GM19452 (cell line): ENCODE results near the gene C2CD4B.

Experiments
- ATAC-seq: cut with Tn5 transposase; IDR thresholded peaks from one replicate; pipeline ENCODE4 v1.9.1; 2021; ENCODE audit not compliant: unreplicated experiment

Gene C2CD4B, protein sequence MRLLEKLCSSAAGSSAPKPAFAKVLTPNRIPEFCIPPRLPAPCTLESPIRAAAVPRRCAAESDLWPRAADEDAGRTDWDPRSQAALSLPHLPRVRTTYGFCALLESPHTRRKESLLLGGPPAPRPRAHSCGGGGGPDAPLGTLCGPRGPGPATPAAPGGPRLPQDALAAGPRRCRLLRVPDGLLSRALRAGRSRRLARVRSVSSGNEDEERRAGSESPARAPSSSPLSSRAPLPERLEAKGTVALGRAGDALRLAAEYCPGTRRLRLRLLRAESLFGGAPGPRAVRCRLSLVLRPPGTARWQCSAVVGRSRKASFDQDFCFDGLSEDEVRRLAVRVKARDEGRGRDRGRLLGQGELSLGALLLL

DNA sequence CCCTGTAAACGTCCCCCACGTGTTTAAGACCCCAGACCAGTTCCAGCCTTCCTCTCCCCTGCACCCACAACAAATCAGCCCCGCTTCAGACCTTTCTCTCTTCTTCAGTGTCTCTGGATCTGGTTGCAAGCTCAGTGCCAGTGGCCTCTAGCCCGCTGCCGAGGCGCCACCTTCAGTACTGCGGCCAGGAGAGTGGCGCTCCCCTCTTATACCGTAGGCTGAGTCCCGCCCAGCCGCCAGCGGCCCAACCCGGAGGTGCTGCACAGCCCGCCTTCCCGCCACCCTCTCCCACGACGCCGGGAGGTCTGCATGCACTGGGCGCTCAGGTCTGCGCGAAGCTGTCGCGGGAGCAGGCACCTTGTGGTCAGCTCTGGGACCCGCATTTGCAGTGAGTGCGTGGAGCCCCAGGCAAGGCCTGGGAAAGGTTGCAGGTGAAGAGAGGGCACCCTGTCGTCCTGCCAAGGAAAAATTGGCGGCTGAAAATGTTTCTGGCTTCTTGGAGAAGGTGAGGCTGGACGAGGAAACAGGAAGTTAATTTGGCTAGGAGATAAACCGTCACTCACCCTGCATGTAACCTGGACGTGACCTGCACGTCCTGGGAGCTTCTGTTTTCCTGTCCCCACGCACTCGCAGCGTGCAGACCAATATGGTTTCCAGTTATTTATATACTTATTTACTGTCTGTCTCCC is at the start of gene C2CD4B:
Gene C2CD4B (minus strand): TSS at position 182 of the 689 bp plus-strand sequence. CDS start 301 bp downstream, outside the sequence.
- no peak for ATAC-seq

DNA sequence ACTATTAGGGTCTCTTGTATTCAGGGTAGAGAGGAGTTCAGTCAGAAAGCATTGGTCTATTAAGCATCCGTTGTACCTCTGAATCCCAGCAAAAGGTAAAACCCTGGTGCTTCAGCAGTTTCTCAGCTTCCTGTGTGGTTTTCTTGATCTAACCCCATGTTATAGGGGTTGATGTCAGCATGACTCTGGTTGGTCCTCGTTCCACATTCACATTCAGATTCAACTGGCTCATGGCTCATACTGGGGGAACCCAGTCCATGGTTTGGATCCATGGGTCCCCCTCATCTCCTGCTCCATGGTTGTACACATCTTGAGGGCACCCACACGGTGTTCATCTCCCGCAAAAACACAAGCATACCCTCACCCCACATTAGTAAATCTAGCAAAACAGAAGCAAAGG is 47.7 kb upstream of the C2CD4B start:
- no peak for ATAC-seq

DNA sequence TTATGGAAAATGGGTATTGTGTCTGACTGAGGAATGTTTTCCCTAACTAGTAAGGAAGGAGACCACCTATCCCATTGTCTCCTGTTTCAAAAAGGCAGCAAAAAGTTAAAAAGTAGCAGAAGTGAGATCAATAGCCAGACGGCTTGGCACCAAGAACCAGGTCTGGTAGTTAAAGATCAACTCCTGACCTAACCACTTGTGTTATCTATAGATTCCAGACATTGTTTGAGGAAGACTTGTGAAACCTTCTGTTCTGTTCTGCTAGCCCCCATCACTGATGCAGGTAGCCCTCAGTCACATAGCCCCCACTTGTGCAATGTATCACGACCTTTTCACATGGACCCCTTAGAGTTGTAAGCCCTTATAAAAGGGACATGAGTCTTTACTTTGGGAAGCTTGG is 46.3 kb upstream of the C2CD4B start:
- no peak for ATAC-seq

DNA sequence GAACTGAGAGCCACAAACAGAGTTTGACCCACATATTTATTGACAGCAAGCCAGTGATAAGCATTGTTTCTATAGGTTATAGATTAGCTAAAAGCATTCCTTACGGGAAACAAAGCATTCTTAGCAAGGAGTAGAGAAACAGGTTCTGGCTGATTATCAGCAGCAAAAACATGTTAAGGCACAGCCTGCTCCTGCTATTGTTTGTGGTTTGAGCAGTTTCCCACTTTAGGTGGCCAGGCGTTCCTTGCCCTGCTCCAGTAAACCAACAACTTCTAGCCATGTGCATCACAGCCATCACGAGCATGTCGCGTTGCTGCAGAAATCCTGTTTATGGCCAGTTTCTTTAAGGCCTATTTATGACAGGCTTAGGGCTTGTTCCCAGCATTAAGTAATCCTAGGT is 44.7 kb upstream of the C2CD4B start:
- ATAC-seq: no peak

DNA sequence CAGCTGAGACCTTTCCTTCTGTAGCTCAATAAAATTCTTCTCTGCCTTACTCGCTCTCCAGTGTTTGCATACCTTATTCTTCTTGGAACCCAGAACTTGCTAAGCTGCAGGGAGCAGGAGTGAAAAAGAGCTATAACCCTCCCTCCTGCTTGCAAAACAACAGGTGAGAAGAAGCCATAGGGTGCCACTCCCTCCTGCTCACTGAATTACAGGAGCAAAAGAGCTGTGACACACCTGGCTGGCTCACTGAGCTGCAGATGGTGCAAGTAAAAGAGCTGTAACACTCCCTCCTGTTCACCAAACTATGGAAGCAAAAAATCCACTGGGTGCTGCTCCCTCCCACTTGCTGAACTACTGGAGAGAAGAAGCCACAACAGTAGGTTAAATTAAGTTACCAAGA is 44.2 kb upstream of the C2CD4B start:
- ATAC-seq: no peak

DNA sequence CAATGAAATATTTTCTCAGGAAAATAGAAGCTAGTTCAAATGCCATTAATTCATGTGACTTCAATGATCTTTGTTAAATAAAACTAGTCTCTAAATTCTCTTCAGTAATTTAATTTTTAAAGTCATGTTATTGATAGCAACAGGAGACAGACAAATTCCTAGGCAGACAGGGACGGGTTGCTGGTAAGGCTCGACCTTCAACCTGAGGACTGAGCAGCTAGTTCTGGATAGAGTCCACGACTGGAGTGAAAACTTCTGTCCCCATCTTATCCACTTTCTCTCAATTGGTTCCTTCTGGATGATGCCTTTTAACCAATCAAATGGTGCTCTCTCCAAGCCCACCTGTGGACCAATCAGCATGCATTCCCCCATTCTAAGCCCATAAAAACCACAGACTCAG is 43.8 kb upstream of the C2CD4B start:
- no peak for ATAC-seq

DNA sequence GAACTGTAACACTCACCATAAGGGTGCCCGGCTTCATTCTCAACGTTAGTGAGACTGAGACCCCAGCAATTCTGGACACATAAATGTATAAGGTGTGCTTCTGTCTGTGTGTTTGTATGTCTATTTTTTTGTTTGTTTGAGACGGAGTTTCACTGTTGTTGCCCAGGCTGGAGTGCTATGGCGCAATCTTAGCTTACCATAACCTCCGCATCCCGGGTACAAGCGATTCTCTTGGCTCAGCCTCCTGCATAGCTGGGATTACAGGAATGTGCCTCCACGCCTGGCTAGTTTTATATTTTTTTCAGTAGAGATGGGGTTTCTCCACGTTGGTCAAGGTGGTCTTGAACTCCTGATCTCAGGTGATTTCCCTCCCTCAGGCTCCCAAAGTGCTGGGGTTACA is 43.3 kb upstream of the C2CD4B start:
- no peak for ATAC-seq

DNA sequence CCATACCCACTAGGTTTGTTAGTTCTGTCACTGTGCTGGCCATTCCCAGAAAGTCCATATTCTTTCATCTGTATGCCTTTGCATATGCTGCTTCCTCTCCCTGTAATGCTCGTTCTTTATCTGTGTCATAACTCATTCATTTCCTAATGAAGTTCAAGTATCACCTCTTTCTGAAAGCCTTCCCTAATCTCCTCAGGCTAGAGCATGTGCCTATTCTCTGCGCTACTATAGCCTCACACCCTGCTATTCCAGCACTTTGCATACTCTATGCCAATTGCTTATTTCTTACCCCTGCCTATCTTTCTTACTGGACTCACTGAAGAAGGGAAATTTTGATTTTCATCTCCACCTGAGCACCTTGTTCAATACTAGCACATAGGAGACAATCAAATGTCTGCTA is 25.6 kb upstream of the C2CD4B start:
- ATAC-seq: no peak

DNA sequence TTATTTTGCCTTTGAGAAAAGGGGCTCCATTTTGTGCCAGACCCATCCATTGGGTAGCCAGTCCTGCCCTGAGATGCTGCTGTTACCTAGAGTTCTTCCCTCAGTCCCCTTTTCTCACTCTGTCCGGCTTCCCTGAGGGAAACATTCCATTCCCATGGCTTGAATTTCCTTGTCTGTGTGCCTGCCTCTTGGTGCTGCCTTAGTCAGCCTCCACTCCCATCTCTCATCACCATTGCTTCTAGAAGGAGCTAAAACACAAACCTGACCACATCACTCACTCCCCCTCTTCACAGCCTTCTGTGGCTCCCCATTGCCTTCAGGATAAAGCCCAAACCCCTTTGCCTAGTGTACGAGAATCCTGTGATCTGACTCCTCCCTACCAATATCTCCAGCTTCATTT is 25.2 kb upstream of the C2CD4B start:
- no peak for ATAC-seq

DNA sequence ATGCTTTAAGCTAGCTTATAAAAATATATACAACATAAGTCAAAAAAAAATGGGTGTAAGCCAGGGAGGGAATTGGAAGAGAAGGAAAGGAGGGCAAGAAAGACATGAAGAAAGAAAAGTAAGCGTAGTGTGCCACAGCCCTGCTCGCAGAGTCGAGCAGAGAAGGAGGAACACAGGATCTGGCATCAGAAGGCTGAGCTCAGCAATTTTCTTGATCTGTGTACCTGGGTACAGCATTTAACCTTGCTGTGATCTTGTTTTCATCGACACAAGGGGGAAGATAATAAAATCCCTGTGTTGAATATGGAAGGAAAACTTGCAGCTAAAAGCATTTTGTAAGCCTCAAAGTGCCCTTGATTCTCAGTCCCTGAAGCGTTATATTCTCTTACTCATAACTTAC is 23.7 kb upstream of the C2CD4B start:
- no peak for ATAC-seq

DNA sequence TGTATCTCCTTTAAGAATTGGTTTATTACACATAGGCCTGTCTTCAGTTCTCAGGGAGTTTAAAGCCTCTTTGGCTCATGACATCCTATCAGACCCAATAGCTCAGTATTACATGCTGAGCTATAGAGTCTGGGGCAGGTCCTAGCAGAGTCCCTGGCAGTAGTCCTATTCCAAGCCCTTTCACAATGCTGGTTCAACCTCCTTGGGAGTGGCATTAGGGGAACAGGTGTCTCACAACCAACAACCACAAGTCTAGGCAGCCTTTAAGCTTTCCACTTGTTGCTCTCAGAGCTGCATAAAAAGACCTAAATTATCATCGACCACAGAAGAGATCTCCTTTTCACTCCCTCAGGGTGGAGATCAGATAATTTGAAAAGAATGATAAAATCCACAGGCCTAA is 22.8 kb upstream of the C2CD4B start:
- ATAC-seq: no peak

DNA sequence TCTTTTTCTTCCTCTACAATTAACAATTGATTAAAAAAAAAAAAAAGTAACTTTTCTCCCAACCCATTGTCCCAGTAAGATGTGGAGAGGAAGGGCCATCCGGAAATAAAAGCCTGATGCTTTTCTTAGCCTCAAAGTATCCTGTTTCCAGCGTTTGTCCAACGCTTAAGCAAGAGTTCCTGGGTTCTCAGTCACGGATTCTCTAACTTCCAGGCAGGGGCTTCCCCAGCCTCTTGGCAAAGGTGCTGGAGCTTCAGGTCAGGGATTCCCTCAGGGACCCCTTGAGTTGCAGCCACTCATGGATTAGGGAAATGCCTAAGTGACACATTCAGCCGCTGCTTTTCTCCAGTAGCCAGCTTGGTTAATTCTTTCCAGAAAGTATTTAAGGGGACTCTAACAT is 22.3 kb upstream of the C2CD4B start:
- no peak for ATAC-seq

DNA sequence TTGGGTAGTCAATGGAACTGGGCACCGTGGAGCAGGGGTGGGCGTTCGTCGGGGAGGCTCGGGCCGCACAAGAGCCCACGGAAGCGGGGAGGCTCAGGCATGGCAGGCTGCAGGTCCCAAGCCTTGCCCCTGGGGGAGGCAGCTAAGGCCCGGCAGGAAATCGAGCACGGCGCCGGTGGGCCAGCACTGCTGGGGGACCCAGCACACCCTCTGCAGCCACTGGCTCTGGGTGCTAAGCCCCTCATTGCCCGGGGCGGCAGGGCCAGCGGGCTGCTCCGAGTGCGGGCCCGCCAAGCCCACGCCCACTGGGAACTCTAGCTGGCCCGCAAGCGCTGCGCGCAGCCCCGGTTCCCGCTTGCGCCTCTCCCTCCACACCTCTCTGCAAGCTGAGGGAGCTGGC is 21.5 kb upstream of the C2CD4B start:
- no peak for ATAC-seq

DNA sequence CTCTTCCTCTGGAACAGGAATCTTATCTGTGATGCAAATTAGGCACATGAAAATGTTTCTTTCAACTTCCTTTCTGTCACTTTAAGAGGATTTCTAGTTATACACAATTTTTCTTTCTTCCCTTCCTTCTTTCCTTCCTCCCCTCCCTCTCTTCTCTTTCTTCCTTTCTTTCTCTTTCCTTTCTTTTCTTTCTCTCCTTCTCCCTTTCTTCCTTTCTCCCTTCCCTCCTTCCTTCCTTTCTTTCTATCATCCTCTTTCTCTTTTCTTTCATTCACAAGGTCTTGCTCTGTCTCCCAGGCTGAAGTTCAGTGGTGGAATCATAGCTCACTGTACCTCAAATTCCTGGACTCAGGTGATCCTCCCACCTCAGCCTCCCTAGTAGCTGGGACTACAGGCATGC is 18.0 kb upstream of the C2CD4B start:
- no peak for ATAC-seq

DNA sequence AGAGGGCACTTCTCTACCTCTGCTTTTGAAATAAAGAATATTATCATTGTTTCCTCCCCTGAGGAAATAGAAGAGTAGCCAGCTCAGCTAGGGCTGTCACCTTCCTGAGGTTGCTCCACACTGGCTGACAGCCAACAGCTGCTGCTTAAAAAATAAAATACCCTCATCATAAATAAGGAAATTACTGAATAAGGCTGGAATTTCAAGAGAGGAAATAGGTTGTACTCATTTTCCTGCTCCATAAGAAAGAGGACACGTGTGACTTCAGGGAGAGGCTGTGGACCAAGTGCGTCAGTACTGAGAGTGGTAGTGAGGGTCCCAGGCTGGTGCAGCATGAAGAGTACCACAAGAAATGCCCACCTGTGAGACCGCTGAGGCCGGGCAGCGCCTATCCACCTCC is 8.1 kb upstream of the C2CD4B start:
- no peak for ATAC-seq

DNA sequence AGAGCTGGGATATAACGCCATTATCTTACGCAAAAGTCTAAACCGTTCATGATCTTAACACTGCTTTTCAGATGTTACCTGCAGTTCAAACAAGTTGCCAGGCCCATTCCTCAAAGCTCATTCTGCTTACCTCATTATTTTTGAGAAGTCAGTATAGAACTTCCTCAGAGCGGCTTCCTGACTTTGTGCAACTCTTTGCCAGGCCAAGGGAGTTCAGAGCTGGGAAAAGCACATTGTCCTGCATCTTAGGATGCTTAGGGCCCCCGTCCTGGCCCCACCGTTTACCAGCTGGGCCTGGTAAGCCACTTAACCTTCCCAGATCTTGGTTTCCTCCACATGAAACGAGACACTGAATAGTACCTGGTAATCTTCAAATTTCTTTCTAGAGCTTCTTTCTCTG is 6.8 kb upstream of the C2CD4B start:
- ATAC-seq: no peak

DNA sequence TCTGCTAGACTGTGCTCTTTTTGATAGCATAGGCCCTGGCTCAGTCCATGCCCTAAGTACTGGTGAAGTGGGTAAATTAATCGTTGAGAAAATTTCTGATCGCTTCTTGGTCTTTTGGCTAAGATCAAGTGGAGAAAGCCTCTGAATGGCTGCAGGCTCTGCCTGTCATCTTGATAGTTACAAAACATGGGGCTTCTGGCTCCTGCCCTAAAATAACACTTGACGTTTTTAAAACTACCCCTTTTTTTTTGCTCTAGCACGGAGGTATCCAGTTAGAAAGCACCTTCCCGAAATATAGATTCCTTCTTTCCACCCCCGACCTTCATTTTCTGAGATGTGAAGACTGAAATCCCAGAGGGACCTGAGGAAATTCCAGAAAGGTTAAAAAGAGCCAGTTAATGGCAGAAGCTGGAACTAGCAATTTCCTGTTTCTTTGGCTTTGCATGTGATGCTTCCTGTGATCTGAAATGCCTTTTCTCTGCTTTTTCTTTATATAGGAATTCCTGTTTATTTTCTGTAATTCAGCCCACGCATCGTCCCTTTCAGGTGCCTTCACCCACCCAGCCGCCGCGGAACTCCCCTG is 799 bp upstream of the C2CD4B start:
- no peak for ATAC-seq

DNA sequence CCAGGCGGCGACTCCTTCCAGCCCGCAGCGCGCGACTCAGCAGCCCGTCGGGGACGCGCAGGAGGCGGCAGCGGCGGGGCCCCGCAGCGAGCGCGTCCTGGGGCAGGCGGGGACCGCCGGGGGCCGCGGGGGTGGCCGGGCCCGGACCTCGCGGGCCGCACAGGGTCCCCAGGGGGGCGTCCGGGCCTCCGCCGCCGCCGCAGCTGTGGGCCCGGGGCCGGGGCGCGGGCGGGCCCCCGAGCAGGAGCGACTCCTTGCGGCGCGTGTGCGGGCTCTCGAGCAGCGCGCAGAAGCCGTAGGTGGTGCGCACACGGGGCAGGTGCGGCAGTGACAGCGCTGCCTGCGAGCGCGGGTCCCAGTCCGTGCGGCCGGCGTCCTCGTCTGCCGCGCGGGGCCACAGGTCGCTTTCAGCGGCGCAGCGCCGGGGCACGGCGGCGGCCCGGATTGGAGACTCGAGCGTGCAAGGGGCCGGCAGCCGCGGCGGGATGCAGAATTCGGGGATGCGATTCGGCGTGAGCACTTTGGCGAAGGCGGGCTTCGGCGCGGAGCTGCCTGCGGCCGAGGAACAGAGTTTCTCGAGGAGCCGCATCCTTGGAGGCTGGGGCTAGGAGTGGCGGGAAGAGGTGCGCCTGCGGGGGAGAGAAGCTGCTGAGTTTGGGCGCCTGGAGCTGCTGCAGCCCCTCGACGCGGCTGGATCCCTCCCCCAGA is 535 bp downstream of the C2CD4B start:
- no peak for ATAC-seq

DNA sequence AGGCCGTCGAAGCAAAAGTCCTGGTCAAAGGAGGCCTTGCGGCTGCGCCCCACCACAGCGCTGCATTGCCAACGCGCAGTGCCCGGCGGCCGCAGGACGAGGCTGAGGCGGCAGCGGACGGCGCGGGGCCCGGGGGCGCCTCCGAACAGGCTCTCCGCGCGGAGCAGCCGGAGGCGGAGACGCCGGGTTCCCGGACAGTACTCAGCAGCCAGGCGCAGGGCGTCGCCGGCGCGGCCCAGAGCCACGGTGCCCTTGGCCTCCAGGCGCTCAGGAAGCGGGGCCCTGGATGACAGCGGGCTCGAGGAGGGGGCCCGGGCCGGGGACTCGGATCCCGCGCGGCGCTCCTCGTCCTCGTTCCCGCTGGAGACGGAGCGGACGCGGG is 1.1 kb downstream of the C2CD4B start:
- no peak for ATAC-seq

DNA sequence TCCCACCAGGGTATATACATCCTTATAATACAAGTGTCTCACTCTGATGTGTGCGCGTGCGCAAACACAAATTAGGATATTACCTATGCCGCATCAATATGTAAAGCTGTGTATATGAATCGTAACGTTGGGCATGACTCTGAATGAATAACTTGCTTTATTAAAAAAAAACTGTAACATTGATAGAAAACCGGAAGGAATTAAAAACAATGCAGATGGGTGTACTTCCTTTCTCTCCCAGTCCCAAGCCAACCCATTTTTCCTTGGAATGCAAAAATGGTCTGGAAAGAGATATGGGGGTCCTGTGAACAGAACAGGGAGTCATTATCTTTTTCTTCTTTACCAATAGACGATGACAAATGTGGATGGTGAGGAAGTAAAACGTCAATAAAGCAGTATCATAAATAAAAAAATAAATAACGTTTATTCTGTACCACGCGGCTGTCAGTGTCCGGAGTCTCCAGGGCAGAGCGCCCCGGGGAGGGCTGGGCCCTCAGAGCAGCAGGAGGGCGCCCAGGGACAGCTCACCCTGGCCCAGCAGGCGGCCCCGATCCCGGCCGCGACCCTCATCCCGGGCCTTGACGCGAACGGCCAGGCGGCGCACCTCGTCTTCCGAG is 1.6 kb downstream of the C2CD4B start:
- ATAC-seq: no peak

DNA sequence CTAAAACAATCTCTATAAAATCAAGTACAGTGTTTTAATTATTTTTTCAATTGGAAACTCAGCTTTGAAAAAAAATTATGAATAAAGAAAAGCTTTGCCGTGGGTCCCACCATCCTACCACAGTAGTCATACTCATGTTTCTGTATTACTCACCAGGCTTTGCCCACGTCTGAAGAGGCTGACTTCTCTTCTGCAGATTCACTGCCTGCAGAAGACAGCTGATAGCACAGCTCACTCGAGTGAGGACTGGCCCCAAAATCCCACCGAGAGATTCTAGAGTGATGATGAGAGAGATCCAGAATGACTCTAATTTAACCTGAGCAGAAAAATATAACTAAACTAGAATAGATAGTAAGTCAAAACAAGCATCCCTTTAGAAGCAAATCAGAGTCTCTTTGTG is 11.9 kb downstream of the C2CD4B start:
- no peak for ATAC-seq
